ENCODE results near the gene HIP1. TPM values are rescaled to one million over a fixed set of nuclear protein-coding genes. Genes with fewer than 3 reads are reported as not detected.

Gene HIP1
- total and polyA plus RNA-seq, 2 donors from 2014 or later = 11.2 to 50.1 TPM

- TF ChIP-seq, protein P1, sequence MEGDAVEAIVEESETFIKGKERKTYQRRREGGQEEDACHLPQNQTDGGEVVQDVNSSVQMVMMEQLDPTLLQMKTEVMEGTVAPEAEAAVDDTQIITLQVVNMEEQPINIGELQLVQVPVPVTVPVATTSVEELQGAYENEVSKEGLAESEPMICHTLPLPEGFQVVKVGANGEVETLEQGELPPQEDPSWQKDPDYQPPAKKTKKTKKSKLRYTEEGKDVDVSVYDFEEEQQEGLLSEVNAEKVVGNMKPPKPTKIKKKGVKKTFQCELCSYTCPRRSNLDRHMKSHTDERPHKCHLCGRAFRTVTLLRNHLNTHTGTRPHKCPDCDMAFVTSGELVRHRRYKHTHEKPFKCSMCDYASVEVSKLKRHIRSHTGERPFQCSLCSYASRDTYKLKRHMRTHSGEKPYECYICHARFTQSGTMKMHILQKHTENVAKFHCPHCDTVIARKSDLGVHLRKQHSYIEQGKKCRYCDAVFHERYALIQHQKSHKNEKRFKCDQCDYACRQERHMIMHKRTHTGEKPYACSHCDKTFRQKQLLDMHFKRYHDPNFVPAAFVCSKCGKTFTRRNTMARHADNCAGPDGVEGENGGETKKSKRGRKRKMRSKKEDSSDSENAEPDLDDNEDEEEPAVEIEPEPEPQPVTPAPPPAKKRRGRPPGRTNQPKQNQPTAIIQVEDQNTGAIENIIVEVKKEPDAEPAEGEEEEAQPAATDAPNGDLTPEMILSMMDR (IDR thresholded peaks at IDR 0.05; ENCODE audit: borderline replicate concordance, extremely low read depth, insufficient read depth) = peak; percentile 23
- no peaks in the 10 kb centered on the region for H3K36me3 ChIP-seq (ENCODE audit: control insufficient read depth in 2 of 3, insufficient read depth in 3 of 3, low read length in 3 of 3)
- intact Hi-C loops (cut with DNase I) = no loop called here
- no peaks in the 10 kb centered on the region for H3K9me3 ChIP-seq (ENCODE audit: control insufficient read depth in 2 of 3, insufficient read depth in 1 of 3, low read length in 3 of 3)
- H3K27ac ChIP-seq (ENCODE audit: low read depth in 2 of 2, low read length in 2 of 2) = no peak overlapping the region
- no peaks in the 10 kb centered on the region for H3K4me1 ChIP-seq (ENCODE audit: control insufficient read depth in 2 of 3, insufficient read depth in 2 of 3, low read depth in 1 of 3, low read length in 3 of 3)
- no peak for FAIRE-seq
- H3K4me3 ChIP-seq (ENCODE audit: low read length in 3 of 3) = no peak overlapping the region
- DNase-seq = peak in 2 of 5 donors; percentile 41 to 64
- H3K9ac ChIP-seq (ENCODE audit: low read length in 3 of 3) = no peak overlapping the region
- H3K27me3 ChIP-seq (ENCODE audit: control insufficient read depth, insufficient read depth, low read length) = no peaks in the 10 kb centered on the region
These were observed 18.4 kb upstream of the HIP1 start for GRCh38 chr7:75756991-75757676.

GRCh38 chr7:75756206-75756990 is 17.7 kb upstream of the HIP1 start:
- no peaks in the 10 kb centered on the region for H3K4me1 ChIP-seq (ENCODE audit: control insufficient read depth in 2 of 3, insufficient read depth in 2 of 3, low read depth in 1 of 3, low read length in 3 of 3)
- no peaks in the 10 kb centered on the region for H3K9me3 ChIP-seq (ENCODE audit: control insufficient read depth in 2 of 3, insufficient read depth in 1 of 3, low read length in 3 of 3)
- no peak for FAIRE-seq
- H3K9ac ChIP-seq (ENCODE audit: low read length in 3 of 3) = no peak overlapping the region
- intact Hi-C loops (cut with DNase I) = no loop called here
- no peak overlapping the region for H3K4me3 ChIP-seq (ENCODE audit: low read length in 3 of 3)
- H3K27me3 ChIP-seq (ENCODE audit: control insufficient read depth, insufficient read depth, low read length) = no peaks in the 10 kb centered on the region
- DNase-seq = peak in 3 of 5 donors; percentile 27 to 68 (median 65)
- no peak overlapping the region for H3K27ac ChIP-seq (ENCODE audit: low read depth in 2 of 2, low read length in 2 of 2)
- H3K36me3 ChIP-seq (ENCODE audit: control insufficient read depth in 2 of 3, insufficient read depth in 3 of 3, low read length in 3 of 3) = no peaks in the 10 kb centered on the region
- TF ChIP-seq, protein P1 (IDR thresholded peaks at IDR 0.05; ENCODE audit: borderline replicate concordance, extremely low read depth, insufficient read depth) = no peak

GRCh38 chr7:75743455-75743859 is 4.7 kb upstream of the HIP1 start:
- Histone ChIP-seq H3K9ac (ENCODE audit: low read length in 3 of 3) (no peak overlapping the region), H3K27me3 (ENCODE audit: control insufficient read depth, insufficient read depth, low read length) (no peaks in the 10 kb centered on the region), H3K9me3 (ENCODE audit: control insufficient read depth in 2 of 3, insufficient read depth in 1 of 3, low read length in 3 of 3) (no peaks in the 10 kb centered on the region), H3K36me3 (ENCODE audit: control insufficient read depth in 2 of 3, insufficient read depth in 3 of 3, low read length in 3 of 3) (no peaks in the 10 kb centered on the region), H3K4me1 (ENCODE audit: control insufficient read depth in 2 of 3, insufficient read depth in 2 of 3, low read depth in 1 of 3, low read length in 3 of 3) (peaks cover 0 to 6% (median 0%) of the 10 kb centered on the region in 3 donors), H3K27ac (ENCODE audit: low read depth in 2 of 2, low read length in 2 of 2) (no peak overlapping the region), H3K4me3 (ENCODE audit: low read length in 3 of 3) (no peak overlapping the region)
- intact Hi-C loops (cut with DNase I) = no loop called here
- DNase-seq (no peak), FAIRE-seq (no peak)
- TF ChIP-seq, protein P1 (IDR thresholded peaks at IDR 0.05; ENCODE audit: borderline replicate concordance, extremely low read depth, insufficient read depth) = no peak

Data from kidney (tissue), 14 donors.